Caco-2 (cell line): Measurements from ENCODE around the gene YWHAG. TPM values are rescaled to one million over a fixed set of nuclear protein-coding genes. Genes with fewer than 3 reads are reported as not detected.

Experiments
- BruUV-seq: library from RNA; stranded (reverse); fragments of 400-500 nt; replicated peaks from 2 replicates; lab custom pipeline; 2021; lab: Mats Ljungman, UMichigan
- CTCF ChIA-PET: fragments of 300-600 bp; sonication (Branson Sonifier 250); formaldehyde crosslinking; loops from one replicate; lab custom pipeline; 2022; ENCODE audit warnings: antibody characterized with exemption; lab: Charles Lee
- POLR2A ChIA-PET: fragments of 300-600 bp; sonication (Branson Sonifier 250); formaldehyde crosslinking; loops from one replicate; lab custom pipeline; 2022; ENCODE audit warnings: antibody characterized with exemption; lab: Charles Lee
- DNase-seq, 2 experiments: peaks; one replicate each; pipeline versions ENCODE4 v3.0.0 to v3.0.0-alpha.2; 2020 to 2022
- H3K27me3 ChIP-seq: replicated peaks from 2 replicates; pipeline ENCODE4 v1.6.0; 2011; ENCODE audit warnings: low read length; ENCODE audit not compliant: control insufficient read depth, insufficient read depth
- H3K36me3 ChIP-seq: 2 replicates; pipeline ENCODE4 v1.5.1; 2011; ENCODE audit warnings: low read length; ENCODE audit not compliant: control insufficient read depth, insufficient read depth
- H3K4me1 ChIP-seq: fragments of 250-450 bp; sonication (Bioruptor Pico); 2 replicates; pipeline ENCODE4 v1.5.1; 2020; ENCODE audit warnings: mild to moderate bottlenecking
- H3K4me3 ChIP-seq: 2 replicates; pipeline ENCODE4 v1.5.1; 2011; ENCODE audit warnings: low read depth, mild to moderate bottlenecking, control low read depth, low read length
- H3K9me3 ChIP-seq: fragments of 250-450 bp; sonication (Bioruptor Pico); 2 replicates; pipeline ENCODE4 v1.5.1; 2020; ENCODE audit warnings: mild to moderate bottlenecking, moderate library complexity
- H3K27ac Mint-ChIP-seq: one replicate; pipeline ENCODE4 v1.8.0; 2022; ENCODE audit warnings: mixed read lengths; ENCODE audit not compliant: unreplicated experiment
- H3K27me3 Mint-ChIP-seq: one replicate; pipeline ENCODE4 v1.8.0; 2022; ENCODE audit warnings: mixed read lengths; ENCODE audit not compliant: insufficient read depth, unreplicated experiment
- H3K36me3 Mint-ChIP-seq: one replicate; pipeline ENCODE4 v1.8.0; 2022; ENCODE audit warnings: mild to moderate bottlenecking, mixed read lengths; ENCODE audit not compliant: insufficient read depth, unreplicated experiment
- H3K4me1 Mint-ChIP-seq: one replicate; pipeline ENCODE4 v1.8.0; 2022; ENCODE audit warnings: low read depth, mixed read lengths; ENCODE audit not compliant: unreplicated experiment
- H3K4me3 Mint-ChIP-seq: one replicate; pipeline ENCODE4 v1.8.0; 2022; ENCODE audit warnings: mild to moderate bottlenecking, moderate library complexity, mixed read lengths; ENCODE audit not compliant: unreplicated experiment
- H3K9me3 Mint-ChIP-seq: one replicate; pipeline ENCODE4 v1.8.0; 2022; ENCODE audit warnings: mixed read lengths; ENCODE audit not compliant: unreplicated experiment
- intact Hi-C: fragments of 100-400 bp; cut with micrococcal nuclease; formaldehyde crosslinking; loops from one replicate; pipeline ENCODE4 v1.10.0; 2022; ENCODE audit not compliant: unreplicated experiment
- total RNA-seq: library from RNA; stranded (reverse); gene quantifications from 2 replicates; pipeline ENCODE4 v1.2.3, GENCODE V29; 2022
- TF ChIP-seq, protein P1 (sequence below), 2 experiments: fragments of 200-600 bp in 1 of 2; IDR thresholded peaks; 1 replicate in 1 of 2; 2 replicates in 1 of 2; pipeline versions ENCODE4 v1.5.1 to v1.8.0; 2011 to 2022; ENCODE audit warnings: antibody characterized with exemption in 1 of 2, control low read depth in 1 of 2, inconsistent platforms in 1 of 2, low read depth in 1 of 2, low read length in 1 of 2, mild to moderate bottlenecking in 1 of 2, moderate library complexity in 1 of 2; ENCODE audit not compliant: insufficient read depth in 1 of 2, severe bottlenecking in 1 of 2, unreplicated experiment in 1 of 2

The YWHAG gene
- total RNA-seq, 1 experiment from 2014 or later = 150 TPM

DNA sequence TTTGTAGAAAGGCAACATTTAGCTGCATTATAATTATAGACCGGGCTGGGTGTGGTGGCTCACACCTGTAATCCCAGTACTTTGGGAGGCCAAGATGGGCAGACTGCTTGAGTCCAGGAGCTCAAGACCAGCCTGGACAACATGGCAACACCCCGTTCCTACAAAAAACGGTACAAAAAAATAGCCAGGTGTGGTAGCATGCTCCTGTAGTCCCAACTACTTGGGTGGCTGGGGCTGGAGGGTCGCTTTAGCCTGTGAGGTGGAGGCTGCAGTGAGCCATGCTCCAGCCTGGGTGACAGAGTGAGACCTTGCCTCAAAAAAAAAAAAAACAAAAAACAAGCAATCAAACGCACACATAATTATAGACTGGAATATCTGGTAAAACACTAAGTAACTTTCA lies 5.0 kb downstream of the YWHAG start:
- H3K4me3 ChIP-seq = no peak overlapping the region
- intact Hi-C loops = no loop called here
- no TSS peak for BruUV-seq
- H3K4me3 Mint-ChIP-seq = no peak overlapping the region
- peaks cover 14% of the 10 kb centered on the region for H3K4me1 ChIP-seq
- H3K36me3 ChIP-seq = peaks cover 4% of the 10 kb centered on the region
- no peaks in the 10 kb centered on the region for H3K9me3 ChIP-seq
- H3K4me1 Mint-ChIP-seq = peaks cover 14% of the 10 kb centered on the region
- no peaks in the 10 kb centered on the region for H3K9me3 Mint-ChIP-seq
- ChIA-PET POLR2A (no interaction called here), CTCF (no interaction called here)
- DNase-seq = no peak
- TF ChIP-seq, protein P1, sequence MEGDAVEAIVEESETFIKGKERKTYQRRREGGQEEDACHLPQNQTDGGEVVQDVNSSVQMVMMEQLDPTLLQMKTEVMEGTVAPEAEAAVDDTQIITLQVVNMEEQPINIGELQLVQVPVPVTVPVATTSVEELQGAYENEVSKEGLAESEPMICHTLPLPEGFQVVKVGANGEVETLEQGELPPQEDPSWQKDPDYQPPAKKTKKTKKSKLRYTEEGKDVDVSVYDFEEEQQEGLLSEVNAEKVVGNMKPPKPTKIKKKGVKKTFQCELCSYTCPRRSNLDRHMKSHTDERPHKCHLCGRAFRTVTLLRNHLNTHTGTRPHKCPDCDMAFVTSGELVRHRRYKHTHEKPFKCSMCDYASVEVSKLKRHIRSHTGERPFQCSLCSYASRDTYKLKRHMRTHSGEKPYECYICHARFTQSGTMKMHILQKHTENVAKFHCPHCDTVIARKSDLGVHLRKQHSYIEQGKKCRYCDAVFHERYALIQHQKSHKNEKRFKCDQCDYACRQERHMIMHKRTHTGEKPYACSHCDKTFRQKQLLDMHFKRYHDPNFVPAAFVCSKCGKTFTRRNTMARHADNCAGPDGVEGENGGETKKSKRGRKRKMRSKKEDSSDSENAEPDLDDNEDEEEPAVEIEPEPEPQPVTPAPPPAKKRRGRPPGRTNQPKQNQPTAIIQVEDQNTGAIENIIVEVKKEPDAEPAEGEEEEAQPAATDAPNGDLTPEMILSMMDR (IDR thresholded peaks at IDR 0.05; ENCODE audit: insufficient read depth in 1 of 2, low read depth in 1 of 2, low read length in 1 of 2, severe bottlenecking in 1 of 2, unreplicated experiment in 1 of 2) = no peak
- H3K36me3 Mint-ChIP-seq = peaks cover 99% of the 10 kb centered on the region
- no peaks in the 10 kb centered on the region for H3K27me3 ChIP-seq
- no peaks in the 10 kb centered on the region for H3K27me3 Mint-ChIP-seq
- no peak overlapping the region for H3K27ac Mint-ChIP-seq

DNA sequence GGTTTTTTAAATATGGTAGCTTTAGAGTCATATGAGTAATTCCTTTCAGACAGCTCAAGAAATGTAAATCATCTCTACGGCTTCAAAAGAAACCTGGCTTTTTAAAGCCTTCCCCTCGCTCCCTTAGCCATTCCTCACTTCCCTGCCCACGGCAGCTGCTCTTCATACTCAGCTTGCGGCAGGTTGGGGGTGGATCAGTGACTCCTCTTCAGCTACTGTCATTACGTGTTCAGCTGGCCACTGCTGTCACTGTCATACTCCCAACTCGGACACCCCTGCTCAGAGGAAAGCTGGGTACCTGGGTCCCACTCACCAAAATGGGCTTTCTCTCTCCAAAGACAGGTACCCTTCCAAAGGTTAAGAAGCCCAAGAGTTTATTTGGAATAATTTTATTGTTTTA lies 6.6 kb downstream of the YWHAG start:
- no peaks in the 10 kb centered on the region for H3K9me3 ChIP-seq
- ChIA-PET POLR2A (no interaction called here), CTCF (no interaction called here)
- intact Hi-C loops = no loop called here
- Mint-ChIP-seq H3K4me1 (peaks cover 14% of the 10 kb centered on the region), H3K27ac (no peak overlapping the region), H3K9me3 (no peaks in the 10 kb centered on the region), H3K27me3 (no peaks in the 10 kb centered on the region), H3K4me3 (no peak overlapping the region), H3K36me3 (peaks cover 99% of the 10 kb centered on the region)
- TF ChIP-seq, protein P1 (IDR thresholded peaks at IDR 0.05; ENCODE audit: insufficient read depth in 1 of 2, low read depth in 1 of 2, low read length in 1 of 2, severe bottlenecking in 1 of 2, unreplicated experiment in 1 of 2) = no peak
- H3K4me3 ChIP-seq = no peak overlapping the region
- no TSS peak for BruUV-seq
- no peaks in the 10 kb centered on the region for H3K27me3 ChIP-seq
- H3K36me3 ChIP-seq = peaks cover 4% of the 10 kb centered on the region
- peaks cover 14% of the 10 kb centered on the region for H3K4me1 ChIP-seq
- DNase-seq = no peak

DNA sequence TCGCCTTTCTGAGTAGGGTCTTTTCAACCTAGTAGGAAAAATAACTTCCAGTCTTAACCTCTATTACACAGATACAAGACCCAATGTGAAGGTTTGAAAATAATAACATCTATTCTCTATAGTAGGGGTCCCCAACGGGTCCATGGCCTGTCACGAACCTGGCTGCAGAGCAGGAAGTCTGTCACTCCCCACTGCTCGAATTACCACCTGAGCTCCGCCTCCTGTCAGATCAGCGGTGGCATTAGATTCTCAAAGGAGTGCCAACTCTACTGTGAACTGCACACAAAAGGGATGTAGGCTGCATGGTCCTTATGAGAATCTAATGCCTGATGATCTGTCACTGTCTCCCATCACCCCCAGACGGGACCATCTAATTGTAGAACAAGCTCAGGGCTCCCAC lies 7.4 kb downstream of the YWHAG start:
- H3K27me3 ChIP-seq = no peaks in the 10 kb centered on the region
- H3K9me3 Mint-ChIP-seq = no peaks in the 10 kb centered on the region
- peaks cover 100% of the 10 kb centered on the region for H3K36me3 Mint-ChIP-seq
- POLR2A ChIA-PET = no interaction called here
- no peaks in the 10 kb centered on the region for H3K9me3 ChIP-seq
- peaks cover 6% of the 10 kb centered on the region; the same call in 1 of the 2 replicates for H3K4me1 ChIP-seq
- no peak overlapping the region for H3K4me3 Mint-ChIP-seq
- no peak for DNase-seq
- peaks cover 21% of the 10 kb centered on the region for H3K4me1 Mint-ChIP-seq
- no peaks in the 10 kb centered on the region for H3K27me3 Mint-ChIP-seq
- BruUV-seq = no TSS peak
- intact Hi-C loops = no loop called here
- peak overlapping the region; percentile 9 for H3K27ac Mint-ChIP-seq
- H3K4me3 ChIP-seq = no peak overlapping the region
- CTCF ChIA-PET = no interaction called here
- peaks cover 4% of the 10 kb centered on the region for H3K36me3 ChIP-seq
- TF ChIP-seq, protein P1 (IDR thresholded peaks at IDR 0.05; ENCODE audit: insufficient read depth in 1 of 2, low read depth in 1 of 2, low read length in 1 of 2, severe bottlenecking in 1 of 2, unreplicated experiment in 1 of 2) = no peak
